ENCODE data around the gene PLCH1.

PLCH1 gene

DNA sequence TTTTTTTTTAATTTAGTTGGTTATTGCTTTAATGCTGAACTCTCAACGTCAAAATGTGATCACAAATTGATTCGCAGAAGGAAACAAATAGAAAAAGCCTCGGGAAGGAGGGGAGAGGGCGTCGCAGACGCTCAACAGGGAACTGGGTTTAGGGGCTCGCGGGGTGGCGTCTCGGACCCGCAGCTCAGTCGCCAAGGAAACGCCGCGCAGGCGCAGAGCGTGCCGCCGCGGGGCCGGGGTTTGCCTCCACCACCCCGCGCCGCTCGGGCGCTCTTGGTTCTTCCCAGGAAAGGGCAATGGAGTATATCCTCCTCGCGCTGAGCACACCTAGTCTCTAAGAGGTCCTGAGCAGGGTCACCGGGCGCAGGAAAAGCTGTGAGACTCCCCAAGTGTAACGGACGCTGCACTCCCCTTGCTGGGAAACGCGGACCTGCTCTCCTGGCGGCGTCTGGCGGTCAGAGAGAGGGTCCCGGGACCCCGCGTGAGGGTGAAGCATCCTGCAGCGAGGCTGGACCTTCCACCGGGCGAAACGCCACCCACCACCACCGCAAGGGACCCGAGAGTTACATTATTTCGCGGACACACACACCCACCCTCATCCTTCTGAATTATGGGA is 753 bp downstream of the PLCH1 start:
- DNase-seq = peak; percentile 32

DNA sequence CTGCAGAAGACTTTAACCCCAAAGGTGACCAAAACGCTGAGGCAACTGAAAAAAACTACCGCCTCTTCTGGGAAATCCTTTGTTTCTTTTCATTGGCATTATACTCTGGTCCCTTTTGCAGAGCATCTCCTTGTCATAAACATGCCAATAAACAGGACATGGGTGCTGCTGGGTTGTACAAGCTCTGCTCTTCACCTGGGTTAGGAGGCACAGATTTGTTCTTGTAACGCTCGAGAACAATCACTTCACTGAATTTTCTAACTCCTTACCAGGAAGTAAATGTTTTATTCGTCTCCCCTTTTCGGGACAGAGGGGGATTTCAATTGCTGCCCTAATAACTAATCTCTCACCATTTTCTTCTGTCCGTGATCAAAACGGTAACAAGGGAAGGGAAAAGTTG is 1.3 kb downstream of the PLCH1 start:
- DNase-seq = no peak

DNA sequence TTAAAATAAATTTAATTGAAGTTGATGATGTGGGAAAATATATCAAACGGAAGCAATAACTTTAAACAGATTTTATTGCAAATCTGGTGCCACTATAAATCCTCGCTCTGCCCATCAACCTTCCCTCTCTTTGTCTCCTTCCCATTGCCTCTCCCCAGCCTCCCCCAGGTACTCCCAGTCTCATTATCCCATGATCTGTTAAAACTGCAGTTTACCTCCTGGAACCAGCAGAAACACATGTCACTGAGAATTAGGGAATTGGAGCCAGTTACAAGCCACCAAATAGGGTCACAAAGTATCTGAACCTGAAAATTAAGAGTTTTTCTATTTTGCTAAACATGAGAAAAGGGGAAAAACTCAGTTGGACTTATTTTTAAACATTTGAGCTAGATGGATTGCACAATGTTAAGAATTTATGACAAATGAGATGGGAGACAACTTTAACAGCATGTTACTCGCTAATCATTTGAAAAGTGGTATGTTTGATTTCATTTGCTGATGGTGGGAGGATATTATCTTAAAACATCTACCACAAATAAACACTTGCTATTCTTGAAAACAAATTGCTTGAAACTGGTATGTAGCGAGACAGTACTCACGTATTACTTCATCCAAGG is 2.4 kb downstream of the PLCH1 start:
- no peak for DNase-seq

DNA sequence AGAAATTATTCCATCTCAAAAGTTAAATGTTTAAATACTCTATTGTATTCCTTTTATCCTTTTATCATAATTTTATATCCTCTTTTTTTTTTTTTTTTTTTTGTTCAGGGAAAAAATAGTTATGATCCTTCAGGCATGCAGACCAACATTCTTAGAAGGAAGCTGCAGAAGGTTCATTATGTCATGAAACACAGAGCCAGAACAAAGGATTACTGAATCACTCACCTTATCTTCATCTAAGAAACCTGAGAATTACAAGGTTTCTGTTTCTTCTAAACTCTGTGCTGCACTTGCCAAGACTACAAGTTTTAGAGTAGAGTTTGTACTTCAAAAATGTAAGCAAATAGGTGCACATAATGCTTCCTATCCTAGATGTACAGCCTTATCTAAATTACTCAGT is 3.3 kb downstream of the PLCH1 start:
- DNase-seq = no peak

DNA sequence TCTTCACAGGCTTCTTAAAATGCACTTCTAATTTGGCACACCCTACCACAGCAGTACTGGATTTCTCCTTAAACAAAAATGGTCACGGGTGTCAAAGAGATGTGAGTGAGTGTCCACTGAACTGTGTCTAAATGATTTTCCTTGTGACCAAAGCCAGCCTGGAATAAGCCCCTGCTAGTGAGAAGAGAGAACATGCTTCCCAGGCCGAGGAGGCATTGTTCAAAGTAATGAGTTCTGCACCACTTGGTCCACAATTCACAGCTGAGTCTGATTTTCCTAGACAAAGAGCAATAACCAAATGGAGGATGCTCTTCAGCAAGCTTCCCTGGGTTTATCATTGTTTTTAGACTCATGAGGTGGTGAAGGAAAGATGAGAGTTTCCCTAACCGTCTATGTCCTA is 3.8 kb downstream of the PLCH1 start:
- DNase-seq = no peak

DNA sequence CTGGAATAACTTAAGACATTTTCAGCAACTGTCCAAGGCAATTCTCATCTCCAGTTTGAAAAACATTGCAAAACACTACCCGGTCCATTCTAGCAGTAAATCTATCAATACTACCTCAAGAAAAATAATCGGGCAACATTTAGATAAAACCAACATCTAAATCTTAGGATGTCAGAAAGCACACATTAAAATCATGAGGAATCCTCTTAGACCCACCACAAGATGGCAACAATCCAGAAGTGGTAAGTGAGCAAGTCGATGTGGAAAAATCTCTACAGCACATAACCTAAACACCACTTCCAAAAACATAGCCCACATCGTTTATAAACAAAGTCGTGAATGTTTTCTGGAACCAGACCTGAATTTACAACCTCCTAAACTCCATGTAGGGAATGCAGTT is 5.7 kb downstream of the PLCH1 start:
- DNase-seq = no peak

DNA sequence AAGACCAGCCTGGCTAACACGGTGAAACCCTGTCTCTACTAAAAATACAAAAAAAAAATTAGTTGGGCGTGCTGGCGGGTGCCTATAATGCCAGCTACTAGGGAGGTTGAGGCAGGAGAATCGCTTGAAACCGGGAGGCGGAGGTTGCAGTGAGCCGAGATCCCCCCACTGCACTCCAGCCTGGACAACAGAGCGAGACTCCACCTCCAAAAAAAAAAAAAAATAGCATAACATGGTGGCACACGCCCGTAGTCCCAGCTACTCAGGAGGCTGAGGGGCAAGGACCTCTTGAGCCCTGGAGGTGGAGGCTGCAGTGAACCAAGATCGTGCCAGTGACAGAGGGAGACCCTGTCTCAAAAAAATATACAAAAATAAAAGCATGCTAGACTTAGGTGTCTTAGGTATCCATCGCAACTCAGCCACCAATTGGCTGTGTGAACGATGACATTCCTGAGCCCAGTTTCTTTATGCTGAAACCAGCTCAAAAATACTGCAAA is 6.2 kb downstream of the PLCH1 start:
- DNase-seq = no peak

DNA sequence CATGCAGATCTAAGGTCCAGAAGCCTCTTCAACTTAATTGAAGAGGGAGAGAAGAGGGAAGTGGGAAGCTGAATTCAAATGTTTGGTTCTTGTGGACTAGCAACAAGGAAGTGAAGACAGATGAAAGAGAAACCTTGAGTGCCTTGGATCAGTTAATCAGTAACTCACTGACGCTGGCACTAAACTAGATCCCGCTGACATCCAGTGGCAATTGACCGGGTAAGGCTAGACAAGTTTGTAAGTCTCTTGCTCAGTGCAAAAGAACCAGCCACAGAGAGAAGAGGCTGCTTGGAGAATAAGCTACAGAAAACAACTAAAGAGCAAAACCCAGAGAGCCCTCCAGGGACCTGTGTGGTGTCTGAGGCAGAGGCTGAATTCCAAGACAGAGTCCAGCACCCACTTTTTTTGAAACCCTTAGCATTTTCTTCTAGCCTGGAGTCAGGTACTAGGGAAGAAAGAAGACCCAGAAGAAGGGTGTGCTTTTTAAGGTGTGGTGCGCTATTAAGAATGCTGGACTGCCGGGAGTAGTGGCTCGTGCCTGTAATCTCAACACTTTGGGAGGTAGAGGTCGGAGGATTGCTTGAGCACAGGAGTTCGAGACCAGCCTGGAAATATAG is 6.9 kb downstream of the PLCH1 start:
- DNase-seq = no peak

DNA sequence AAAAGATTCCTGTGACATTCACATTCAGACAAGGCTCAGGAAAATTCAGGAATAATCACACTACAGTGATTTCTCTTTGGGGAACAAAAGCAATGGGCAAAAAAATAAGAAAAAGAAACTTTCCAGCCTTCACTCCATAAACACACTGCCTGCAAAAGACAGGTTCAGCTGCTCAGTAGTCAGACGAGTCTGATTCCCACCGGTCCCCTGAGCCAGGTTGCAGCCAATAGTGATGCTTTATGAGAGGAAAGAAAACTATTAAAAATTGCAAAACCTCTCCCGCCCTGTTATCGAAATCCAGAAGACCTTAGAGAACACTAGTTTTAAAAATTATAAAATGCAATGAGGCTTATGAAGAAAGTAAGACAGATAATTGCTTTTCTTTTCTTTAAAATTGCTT is 8.5 kb downstream of the PLCH1 start:
- no peak for DNase-seq

DNA sequence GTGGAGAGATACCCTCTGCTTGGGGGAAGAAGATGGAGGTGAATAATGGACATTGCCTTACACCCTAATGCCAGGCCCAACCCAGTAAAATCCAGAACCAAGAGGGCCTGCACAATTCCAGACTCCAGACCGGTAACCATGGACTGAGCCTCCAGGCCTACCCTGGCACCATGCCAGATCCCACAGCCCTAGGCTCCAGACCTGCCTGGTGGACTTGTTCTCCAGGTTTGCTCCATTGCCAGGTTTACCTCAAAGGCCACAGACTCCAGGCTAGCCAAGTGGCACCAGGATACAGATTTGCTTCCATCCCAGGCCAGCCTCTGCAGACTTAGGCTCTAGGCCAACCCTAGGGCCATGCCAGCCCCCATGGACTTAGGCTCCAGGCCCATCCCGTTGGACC is 14.0 kb downstream of the PLCH1 start:
- DNase-seq = no peak

DNA sequence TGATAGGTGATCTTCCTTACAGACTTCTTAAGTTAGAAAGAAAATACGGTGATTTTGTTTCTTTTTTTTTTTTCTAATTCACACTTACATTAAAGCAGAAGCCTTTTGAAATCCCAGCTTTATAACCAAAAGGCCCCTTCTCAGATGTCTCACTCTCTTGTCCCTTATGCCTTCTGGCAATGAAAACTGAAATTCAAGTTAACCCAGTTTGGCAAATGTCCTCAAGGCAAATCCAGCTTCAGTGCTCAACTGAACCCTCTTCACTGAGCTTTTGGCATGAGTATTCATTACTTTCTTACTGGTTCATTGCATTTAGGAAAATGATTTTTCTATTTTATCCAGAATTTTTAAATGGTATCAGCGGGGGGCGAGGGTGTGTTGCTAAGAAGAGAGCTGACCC is 17.0 kb downstream of the PLCH1 start:
- DNase-seq = no peak

DNA sequence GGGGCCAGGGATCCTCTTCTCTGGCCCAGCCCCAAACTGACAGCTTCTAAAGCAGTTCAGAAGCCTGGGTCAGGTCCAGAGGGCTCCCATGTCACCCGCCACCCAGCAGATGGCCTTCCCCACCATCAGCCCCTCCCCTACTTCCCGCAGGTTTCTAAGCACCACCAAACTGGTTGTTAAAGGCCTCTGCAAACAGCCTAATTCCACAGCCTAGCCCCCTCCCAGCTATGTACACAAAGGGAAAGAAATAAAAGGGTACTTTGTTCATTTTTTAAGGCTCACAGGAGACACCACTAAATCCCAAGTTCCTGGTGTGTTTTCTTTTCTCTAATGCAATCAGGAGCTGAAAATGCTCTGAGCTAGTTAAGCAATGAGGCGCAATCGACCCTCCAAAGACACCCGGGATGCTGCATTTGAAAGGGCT is 30.6 kb downstream of the PLCH1 start:
- peak; percentile 27 for DNase-seq

DNA sequence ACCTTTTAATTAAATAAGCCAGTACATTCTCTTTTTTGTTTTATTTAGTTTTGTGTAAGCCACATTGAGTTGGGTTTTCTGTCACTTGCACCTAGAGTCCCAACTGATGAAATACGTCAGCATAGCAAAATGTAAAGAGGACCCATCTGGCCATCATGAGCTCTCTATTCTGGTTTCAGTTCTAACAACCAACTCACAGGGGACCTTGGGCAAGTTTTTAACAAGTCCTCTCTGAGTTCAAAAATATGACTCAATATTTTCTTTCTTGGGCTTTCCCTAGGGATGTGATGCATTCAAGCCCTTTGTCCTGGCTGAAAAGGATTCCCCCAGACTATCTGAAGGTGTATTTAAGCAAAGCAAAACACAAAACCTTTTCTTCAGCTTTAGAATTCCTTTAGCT is 32.9 kb downstream of the PLCH1 start:
- no peak for DNase-seq

DNA sequence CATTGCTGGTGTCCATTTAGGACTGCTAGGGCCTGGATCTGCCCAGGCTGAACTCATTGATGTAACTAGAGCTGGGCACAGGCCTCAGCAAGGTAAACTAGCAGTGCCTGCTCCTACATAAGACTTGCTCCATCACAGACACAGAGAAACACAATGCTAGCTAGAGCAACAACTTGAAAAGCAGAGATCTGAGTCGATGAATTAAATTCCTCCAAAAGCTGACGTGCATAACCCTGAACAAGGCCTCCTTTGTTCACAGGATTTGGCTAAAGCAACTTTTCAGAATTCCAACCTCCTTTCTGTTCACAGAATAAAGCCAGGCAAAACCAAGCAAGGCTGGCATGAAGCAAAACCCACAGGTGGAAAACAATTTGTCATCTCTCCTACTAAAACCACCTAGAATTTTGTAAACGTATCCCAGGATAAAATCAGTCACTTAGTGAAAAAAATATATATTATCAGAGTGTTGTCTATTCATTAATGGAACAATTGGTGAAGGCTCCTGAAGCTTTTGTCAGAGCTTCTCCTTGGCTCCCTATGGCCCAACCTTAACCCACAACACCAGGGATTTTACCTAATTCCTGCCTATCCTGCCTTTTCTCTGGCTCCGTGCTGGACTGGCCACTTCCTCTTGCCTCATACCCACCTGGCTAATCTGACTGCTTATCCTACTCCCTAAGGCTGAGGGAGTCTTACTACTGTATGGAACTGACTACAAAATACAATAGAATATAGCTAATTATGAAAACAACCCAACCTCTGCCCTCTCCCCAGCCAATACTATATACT is 39.9 kb downstream of the PLCH1 start:
- DNase-seq = no peak

DNA sequence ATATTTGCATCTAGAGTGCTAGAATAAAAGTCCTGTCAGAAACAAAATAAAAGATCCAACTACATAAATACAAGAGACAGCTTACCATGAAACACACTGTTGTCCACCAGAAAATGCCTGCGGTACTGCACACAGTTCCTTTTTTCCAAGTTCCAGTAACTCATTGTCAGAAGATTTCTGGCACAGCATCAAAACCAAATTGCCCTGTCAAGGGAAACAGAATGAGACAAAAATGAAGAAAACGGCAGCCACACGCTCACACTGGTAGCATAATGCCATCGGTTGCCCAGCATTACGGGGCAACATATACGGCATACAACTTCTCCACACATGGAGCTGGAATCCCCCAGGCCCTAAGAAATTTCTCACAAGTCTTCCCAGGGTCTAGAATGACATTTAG is 40.8 kb downstream of the PLCH1 start:
- DNase-seq = no peak

DNA sequence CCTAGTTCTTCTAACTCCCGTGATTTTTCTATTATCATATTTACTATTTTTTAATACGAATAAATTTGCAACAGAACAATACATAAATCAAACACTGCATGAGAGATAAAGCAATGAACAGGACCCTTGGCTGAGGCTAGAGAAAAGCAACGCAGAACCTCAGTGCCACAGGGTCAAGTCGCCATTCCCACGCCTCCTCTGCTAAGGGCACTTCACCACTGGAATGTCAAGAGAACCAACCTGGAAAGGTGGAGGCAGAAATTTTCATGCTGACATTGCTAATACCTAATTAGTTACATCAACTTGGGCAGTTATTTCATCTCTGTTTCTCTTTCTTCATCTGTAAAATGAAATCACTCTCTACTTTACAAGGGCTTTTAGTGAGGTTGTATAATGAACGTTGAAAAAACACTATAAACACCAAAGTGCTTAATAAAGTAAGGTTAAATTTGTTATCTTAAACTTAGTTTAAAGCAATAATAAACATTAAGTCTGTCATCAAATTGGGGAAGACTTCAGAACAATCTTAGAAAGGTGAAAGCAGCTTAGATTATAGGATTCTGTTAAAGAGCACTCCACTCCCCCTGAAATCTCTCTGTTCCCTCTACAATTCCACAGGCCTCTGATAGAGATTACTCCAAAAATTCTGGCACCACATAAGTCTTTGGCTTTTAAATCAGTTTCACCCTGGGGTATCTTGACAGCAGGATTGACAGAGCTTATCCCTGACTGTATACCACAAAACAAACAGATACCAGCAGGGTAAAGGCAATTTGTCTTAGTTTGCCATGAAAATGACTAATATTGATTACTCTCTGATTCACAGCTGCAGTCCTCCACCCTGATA is 41.9 kb downstream of the PLCH1 start:
- no peak for DNase-seq

DNA sequence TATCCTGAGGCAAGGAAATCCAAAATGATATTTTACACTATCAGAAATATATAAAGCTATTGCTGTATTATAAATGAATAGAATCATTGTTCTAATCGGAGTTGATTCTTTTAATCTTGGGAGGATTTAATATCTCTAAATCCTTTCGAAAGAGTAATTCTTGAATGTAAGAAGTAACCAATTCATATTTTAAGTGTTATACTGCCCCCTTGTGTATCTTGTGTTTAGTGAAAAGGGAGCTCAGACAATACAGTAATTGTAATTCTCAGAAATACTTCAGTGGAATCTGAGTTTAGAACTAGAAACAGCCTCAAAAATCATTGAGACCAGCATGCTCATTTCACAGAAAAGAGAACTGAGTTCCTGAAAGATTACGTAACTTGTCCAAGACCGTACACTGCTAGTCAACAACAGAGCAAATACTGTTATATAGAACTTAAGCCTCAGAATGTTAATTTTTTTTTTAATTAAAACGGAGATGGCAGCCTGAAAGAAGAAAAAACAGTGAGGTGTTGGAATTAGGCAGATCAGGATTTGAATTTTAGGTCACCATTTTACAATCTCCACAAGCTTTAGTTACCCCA is 42.9 kb downstream of the PLCH1 start:
- DNase-seq = peak; percentile 86

DNA sequence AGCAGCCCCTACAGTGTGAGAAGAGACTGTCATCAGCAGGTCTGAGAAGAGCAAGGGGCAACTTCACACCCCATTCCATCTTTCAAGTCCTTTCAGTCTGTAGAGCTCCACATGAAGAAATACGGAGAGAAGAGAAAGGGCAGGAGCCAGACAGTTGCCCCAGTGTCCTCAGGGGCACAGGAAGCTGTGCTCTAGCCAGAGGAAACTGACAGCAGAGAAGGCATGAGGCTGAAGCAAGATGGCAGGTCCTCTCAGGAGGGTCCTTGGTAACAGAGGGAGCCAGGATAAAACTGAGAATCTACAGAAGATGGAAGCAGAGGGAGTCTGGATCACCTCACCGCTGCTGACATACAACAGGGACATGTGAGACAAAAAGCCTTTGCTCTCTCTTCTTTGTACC is 47.3 kb downstream of the PLCH1 start:
- no peak for DNase-seq

DNA sequence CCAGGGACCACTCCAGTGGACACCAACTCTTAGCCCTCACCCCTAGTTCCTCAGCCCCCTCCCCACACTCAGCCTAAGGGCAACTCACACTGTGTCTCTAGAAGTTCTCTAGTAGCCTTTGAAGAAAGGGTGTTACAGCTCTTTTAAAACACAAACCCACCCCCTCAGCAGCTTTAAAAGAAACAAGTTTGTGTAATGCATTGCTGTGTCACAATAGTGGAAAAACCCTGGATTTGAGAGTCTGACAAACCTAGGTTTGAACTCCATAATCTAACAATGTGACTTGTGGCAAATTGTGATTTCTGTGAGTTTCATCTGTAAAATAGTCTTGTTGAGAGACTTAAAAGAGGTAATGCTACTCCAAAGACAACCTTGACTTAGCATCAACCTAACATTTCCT is 54.0 kb downstream of the PLCH1 start:
- DNase-seq = no peak

DNA sequence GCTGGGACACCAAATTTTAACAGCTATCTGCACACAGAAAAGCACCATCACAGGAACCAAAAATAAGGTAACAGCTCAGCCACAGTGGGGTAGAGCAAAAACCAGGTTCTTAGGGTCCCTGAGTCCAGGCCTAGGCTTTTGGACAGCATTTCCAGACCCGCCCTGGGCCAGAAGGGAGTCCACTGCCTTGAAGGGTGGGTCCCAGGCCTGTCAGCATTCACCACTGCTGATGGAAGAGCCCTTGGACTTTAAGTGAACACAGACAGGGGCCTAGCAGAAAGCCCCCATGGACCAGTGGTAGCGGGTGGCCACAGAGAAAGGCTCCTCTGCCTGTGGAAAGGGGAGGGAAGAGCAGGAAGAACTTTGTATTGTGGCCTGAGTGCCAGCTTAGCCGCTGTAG is 56.4 kb downstream of the PLCH1 start:
- no peak for DNase-seq

DNA sequence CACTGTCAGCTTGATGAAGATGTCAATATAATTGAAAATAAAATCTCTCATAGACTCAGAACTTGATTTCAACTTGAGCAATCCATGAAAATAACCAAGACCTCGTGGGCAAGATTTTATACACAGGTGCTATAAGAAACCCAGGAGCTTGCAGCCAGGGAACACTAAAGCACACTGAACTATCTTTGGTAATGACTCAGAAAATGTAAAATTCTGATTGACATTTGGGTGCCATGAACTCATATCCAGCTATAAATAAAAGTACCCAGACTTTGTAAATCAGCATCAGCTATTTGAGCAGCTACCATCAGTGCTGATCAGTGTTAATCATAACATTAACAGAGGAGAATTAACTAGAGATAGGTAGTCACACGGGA is 61.5 kb downstream of the PLCH1 start:
- no peak for DNase-seq

Data from NCI-H1694 (cell line).